SH-SY5Y (cell line): Measurements from ENCODE around the gene ZIC5.

Experiments used
- GATA2 ChIP-seq: IDR thresholded peaks from 2 replicates; pipeline ENCODE4 v1.6.1; 2011; ENCODE audit warnings: mild to moderate bottlenecking, low read depth, low read length
- GATA3 ChIP-seq: IDR thresholded peaks from 2 replicates; pipeline ENCODE4 v1.6.1; 2011; ENCODE audit warnings: low read depth, mild to moderate bottlenecking, low read length, moderate library complexity

GRCh38 chr13:99977912-99978798 lies 6.6 kb upstream of the ZIC5 start:
- TF ChIP-seq GATA2 (no peak), GATA3 (no peak)
